Stimulated activated CD8-positive, alpha-beta memory T cell treated with anti-CD3 and anti-CD28 coated beads, Interleukin-4, amount 100 ng/mL, for 4 hours (primary cell): Measurements from ENCODE around the gene TTC27.

Experiments
- DNase-seq, 2 donors: peaks; one replicate each; pipeline ENCODE4 v3.0.0-alpha.2; 2020; ENCODE audit warnings: low read depth in 2 of 2, low spot score in 1 of 2

TTC27 gene

DNA sequence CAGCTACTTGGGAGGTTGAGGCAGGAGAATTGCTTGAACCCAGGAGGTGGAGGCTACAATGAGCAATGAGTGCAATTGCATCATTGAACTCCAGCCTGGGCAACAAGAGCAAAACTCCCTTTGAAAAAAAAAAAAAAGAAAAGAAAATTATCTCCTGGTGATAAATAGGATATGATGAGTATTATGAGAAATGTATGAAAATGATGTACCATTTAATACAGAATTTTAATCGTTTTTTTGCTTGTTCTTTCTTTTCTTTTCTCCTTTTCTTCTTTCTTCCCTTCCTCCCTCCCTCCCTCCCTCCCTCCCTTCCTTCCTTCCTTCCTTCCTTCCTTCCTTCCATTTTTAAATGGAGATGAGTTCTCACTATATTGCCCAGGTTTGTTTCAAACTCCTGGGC is 40.4 kb downstream of the TTC27 start:
- DNase-seq: no peak

DNA sequence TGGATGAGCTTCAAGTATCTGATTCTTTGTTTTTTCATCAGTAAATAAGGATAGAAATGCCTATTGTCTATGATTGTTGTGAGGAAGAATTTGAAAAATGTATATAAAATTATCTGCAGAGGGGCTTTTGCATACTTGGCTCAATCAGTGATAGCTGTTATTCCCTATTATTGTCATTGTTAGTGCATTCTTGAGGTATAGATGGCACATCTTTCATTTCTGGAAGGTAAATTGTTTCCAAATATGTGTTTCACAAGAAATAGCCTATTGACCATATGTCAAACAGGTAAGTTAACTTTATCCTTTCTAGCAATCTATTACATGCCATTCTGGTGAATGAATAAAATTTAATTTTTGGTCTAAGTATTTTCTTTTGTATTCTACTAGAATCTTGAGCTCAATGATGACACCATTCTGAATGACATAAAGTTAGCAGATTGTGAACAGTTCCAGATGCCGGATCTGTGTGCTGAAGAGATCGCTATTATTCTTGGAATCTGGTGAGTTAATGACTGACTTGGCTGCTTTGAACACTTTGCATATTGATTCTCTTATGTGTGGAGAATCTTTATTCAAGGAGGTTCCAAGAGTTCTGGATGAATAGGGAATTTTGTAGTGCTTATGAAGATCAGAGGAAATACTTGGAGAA is 44.2 kb downstream of the TTC27 start:
- DNase-seq: no peak

DNA sequence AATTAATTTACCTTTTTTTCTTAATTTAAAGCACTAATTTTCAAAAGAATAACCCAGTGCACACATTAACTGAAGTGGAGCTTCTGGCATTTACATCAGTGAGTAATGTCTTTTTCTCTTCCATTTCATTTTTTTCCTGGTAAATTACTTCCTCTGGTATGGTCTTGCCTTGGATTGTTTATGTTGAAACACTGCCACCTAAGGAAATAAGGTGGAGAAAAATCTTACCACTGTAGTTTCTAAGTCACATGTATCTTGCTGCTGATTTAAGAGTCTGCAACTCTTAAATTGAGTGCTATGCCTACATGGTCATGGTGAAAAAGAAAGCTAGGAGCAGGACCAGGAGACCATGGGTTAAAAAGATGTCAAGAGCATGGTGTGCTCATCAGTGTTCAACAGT is 51.0 kb downstream of the TTC27 start:
- DNase-seq: no peak

DNA sequence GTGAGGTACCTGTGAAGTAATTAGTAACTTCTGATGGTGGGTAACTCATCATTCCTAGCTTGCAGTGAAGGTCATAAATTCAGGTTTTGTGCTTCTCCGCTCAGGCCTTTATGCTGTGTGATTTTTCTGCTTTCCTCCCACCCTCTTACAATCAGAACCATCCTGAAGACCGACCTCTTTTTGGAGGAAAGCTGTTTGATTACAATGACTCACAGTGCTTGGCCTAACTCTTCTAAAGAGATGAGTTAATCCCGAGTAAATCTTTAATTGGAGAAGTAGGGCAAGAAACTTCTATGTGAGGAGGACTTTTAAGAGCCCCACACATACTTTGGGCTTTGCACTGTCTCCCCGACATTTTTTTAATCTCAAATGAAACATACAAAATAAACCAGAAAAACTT is 53.1 kb downstream of the TTC27 start:
- no peak for DNase-seq

DNA sequence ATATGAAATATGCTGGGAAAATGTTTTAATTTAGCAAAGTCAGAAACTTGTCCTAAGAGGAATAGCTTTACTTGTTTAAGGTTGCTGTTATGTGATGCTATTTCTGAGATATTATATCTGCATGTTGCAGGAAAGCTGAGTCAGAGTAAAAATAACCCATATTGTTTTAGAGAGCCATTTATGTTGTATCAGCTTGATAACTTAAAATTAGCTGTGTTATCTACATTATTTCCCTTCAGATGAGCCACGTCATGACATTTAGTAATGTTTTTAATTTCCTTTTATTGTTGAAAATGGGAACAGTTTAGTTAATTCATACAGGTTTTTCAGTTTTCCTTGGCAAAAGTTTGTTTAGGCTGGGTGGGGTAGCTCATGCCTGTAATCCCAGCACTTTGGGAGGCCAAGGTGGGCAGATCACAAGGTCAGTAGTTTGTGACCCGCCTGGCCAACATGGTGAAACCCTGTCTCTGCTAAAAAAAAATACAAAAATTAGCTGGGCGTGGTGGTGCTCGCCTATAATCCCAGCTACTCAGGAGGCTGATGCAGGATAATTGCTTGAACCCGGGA is 55.8 kb downstream of the TTC27 start:
- DNase-seq: no peak

DNA sequence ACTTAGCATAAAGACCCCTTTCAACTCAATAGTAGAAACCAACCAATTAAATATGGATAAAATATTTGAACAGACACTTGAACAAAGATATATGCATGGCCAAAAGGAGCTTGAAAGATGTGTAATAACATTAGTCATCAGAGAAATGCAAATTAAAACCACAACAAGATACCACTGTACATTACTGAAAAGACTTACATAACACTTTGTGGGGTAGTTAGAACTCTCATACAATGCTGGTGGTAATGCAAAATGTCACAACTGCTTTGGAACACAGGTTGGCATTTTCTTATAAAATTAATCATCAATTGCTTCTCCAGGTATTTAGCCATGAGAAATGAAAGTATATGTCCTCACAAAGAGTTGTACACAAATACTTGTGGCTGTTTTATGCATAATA is 60.7 kb downstream of the TTC27 start:
- no peak for DNase-seq

DNA sequence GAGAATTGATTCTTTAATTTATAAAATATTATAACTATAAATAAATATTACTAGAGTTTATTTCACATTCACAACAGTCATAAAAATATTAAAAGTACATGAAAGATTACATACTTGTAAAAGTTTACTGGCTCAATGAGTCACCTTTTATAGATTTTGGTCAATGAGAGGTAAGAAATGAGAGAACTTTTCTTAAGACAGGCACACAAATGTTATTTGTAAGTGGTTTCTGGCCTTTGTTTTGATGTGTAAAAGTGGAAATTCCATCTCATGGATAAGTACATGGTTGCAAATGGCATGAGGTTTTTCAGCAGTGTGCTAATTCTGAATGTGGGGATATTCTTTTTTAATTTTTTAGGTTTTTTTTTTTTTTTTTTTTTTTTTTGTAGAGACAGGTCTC is 63.8 kb downstream of the TTC27 start:
- no peak for DNase-seq

DNA sequence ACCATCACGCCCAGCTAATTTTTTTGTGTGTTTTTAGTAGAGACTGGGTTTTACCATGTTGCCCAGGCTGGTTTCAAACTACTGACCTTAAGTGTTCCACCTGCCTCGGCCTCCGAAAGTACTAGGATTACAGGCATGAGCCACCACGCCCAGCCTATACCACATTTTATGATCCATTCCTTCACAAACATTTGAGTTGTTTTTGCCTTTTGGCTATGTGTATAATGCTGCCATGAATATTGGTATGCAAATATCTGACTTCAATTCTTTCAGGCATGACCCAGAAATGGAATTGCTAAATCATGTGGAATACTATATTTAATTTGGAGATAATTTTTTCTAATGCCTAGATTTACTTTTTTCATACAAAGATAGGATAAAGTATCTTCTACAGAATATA is 68.6 kb downstream of the TTC27 start:
- DNase-seq: no peak

DNA sequence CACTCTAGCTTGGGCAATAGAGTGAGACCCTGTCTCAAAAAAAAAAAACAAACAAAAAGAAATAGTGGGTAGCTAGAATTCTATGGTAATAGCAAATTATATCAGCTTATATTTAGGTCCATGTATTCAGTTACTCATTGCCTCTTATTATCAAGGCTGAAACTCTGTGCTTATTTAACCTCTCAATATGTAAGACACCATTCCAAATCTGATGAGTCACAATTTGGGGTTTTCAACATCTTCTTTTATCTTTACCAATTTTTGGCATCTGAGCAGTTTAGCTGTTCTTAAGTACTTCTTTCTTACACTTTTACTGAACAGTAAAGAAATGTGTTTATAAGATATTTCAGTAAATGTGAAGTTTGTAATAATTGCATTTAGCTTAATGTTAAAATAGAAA is 69.3 kb downstream of the TTC27 start:
- DNase-seq: no peak

DNA sequence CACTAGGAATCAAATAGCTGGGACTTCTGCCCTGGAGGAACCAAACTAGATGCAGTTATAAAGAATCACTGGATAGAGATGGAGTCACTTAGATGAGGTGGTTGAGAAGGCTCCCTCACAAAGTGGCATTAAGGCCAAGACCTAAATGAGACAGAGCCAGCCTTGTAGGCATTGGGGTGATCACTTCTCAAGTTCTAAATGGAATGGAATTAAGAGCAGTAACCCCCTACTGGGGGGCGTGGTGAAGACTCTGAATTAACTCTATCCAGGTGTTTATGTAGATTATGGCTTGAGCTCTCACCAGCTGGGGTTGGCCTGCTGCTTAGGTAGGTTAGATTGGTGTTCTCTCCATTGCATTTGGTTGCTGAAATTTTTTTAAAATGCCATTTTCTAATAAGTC is 71.3 kb downstream of the TTC27 start:
- DNase-seq: no peak

DNA sequence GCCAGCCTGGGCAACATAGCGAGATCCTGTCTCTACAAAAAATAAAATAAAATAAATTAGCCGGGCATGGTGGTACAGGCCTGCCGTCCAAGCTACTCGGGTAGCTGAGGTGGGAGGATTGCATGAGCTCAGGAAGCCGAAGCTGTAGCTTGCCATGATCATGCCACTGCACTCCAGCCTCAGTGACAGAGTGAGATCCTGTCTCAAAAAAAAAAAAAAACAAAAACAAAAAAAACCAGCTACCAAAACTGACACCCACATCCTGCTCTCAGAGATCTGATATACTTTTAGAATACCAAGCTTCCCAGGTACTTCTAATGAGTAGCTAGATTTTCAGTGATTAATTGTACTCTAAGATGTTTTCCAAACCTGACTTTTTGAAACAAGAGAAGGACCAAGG is 74.0 kb downstream of the TTC27 start:
- no peak for DNase-seq

DNA sequence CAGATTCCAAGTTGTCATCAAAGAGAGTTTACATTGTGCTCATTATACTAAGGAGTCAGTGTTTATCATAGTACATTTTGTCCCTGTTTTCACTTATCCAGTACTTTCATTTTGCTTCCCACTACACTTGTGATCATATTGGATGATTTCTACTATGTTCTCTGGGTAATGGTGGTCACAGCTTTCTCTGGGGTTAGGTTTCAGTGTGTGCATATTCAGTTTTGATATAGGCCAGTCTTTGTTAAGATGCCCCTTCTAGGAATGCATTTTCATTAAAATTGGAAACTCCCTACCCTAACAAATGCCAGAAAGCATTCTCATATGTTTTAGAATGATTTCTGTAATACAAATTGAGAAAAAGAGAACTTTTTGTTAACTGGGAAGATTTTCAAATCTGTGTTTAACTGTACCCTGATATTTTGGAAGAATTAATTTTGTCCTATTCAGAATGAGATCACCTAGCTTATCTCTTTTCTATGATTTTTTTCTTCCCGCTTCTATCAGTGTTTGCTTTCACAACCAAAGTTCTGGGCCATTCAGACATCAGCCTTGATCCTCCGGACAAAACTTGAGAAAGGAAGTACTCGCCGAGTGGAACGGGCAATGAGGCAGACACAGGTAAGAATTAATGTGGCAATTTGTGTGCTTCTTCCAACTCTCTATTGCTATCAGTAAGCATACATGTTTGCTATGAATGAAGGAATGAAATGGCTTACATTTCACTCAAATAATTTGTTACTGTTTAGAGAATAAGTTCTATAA is 74.6 kb downstream of the TTC27 start:
- DNase-seq: no peak

DNA sequence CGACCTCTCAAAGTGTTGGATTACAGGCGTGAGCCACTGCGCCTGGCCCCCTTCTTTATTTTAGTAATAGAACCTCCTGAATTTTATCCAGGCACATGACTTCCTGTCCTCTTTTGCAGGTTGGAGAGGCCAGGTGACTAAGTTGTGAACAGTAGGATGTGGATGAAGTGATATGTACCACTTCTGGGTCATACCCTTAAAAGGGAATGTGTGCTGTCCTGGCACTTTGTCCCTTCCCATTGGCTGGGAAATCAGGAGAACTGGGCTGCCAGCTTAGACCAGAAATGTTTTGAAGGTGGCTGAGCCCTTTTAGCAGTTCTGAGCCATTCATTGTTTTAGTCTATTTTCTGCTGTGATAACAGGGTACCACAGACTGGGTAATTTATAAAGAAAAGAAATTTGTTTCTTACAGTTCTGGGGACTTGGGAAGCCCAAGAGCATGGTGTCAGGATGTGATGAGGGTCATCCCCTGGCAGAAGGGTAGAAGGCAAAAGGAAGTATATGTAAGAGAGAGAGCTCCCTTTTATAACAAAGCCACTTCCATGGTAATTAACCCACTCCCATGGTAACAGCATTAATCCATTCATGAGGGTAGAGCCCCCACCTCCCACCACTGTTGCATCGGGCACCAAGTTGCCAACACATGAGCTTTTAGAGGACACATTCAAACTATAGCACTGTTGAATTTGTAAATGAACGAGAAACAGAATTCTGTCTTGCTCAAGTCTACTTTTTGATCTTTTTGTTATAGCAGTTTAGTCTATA is 79.1 kb downstream of the TTC27 start:
- DNase-seq: no peak

DNA sequence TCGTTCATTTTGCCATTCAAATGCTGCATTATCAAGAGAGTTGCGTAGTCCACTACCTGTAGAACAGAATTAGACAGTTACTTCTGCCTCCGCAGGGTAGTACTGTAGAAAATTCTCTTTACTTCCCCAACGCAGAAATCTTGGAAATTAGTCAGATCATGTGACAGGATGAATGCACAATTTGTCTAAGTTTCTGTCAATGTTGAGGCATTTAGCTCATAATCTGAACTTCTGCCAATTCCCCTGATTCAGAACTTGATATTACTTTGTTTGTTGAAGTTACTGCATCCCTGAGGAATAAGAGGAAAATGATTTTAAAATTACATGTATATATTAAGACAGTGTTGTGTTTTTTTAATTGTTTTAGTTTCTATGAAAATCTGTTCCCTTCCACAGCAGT is 83.4 kb downstream of the TTC27 start:
- DNase-seq: no peak

DNA sequence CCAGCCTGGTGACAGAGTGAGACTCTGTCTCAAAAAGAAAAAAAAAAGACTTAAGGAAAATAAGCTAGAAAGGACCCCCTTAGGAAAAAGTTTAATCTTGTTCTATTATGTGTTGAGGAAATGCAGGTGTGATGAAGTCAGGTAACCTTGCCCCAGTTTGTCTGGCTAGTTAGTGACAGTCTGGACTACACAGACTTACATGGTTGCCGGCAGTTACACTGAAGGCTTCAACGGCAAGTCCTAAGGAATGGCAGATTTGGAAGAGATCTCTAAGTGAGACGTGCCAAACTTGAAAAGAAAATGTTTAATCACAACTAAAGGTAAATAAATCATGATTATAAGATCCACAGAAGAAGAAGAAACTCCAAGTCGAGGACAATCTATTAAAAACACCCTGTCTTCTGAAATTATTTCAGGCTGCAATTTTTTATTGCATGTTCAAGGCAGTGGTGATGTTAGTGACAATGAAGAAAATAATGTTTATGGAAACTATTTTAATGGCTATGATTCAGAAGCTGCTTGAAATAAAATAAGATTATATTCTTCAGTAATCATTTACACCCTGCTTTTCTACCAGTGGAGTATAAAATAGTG is 84.2 kb downstream of the TTC27 start:
- DNase-seq: no peak

DNA sequence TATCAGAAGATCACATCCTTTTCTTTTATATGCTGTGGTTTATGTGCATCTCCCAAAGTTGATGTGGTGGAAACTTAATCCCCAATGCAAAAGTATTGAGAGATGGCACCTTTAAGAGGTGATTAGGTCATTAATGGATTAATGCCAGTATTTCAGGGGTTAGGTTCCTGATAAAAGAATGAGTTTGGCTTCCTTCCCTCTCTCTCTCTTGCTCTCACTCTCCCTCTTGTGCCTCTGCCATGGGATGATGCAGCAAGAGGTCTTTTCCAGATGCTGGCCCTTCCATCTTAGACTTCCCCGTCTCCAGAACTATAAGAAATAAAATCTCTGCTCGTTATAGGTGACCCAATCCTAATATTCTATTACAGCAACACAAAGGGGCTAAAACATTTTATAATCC is 85.0 kb downstream of the TTC27 start:
- DNase-seq: no peak

DNA sequence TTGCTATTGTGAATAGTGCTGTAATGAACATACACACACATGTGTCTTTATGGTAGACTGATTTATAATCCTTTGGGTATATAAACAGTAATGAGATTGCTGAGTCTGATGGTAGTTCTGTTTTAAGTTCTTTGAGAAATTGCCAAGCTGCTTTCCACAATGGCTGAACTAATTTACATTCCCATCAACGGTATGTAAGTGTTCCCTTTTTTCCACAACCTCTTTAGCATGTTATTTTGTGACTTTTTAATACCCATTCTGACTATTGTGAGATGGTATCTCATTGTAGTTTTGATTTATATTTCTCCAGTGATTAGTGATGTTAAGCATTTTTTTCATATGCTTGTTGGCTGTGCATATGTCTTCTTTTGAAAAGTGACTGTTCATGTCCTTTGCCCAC is 86.7 kb downstream of the TTC27 start:
- no peak for DNase-seq

DNA sequence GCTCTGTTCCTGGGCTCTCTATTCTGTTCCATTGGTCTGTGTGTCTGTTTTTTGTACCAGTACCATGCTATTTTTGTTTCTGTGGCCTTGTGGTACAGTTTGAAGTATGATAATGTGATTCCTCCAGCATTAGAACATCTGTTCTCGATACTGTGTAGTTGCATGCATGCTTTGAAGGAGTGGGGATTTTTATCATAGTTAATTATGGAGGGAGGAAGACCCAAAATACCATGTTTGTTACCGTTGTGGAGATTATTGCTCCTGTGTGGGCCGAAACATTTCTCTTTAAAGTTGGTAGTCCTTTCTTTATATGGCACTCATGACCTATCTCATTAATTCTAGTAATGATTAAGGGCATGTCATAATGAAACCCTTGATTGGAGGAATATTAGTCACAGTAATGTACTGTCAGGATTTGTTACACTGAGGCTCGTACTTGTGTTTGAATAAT is 87.6 kb downstream of the TTC27 start:
- no peak for DNase-seq

DNA sequence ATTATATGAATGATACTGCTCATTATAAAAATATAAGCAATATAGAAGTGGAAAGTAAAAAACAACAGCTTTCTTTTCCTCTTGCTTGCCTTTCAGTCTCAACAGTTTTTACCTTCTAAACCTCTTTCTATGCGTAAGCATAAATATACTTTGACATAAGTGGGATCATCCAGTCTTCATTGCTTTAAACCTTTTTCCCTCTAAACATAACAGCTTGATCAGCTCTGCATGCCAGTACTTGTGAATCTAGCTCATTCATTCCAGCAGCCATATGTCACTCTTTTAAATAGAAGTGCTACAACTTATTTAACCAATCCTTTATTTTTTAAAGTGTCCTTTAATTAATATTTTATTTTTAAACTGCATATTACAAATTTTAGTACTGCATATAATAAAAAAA is 88.1 kb downstream of the TTC27 start:
- no peak for DNase-seq

DNA sequence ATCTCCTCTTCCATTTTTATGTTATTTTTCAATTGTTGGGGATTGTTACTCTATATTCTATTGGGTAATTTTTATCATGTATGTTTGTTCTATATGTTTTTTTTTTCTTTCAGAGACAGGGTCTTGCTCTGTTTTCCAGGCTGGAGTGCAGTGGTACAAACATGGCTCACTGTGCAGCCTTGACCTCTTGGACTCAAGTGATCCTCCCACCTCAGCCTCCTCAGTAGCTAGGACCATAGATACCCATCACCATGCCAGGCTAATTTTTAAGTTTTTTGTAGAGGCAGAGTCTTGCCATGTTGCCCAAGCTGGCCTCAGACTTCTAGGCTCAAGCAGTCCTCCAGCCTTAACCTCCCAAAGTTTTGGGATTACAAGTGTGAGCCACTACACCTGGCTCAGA is 88.7 kb downstream of the TTC27 start:
- no peak for DNase-seq

DNA sequence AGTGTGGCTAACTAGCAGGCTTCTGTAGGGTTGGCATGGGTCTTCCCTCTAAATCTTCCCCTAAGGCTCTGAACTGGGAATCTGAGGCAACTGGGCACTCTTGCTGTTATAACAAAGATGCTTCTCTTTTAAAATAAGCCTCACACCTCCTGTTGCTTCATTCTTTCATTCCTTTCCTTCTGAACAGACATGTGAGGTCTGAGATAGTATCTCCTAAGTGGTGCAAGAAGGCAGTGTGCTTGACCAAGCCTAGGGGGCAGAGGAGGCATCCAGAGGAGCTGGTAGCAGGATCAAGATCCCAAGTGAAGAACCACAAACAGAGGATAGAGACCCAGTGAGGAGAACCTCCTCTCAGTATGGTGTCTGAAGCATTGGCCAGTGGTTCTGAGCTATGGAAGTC is 90.9 kb downstream of the TTC27 start:
- no peak for DNase-seq

DNA sequence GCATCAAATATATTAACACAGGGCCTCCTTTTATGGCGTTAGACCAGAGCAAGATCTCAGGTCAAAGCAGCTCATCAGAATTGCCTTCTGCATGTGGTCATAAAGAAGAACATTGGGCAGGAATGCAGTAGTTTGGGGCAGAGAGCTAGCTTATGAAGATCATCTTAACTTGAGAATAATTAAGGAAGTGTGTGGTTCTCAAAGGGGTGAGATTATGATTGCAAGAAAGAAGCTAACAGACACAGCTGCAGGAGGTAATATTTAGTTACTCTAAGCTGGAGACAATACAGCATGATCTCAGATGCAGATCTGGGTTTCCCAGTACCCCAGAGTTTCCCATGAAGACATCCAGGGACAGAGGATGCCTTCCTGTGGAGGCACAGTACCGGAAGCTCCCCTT is 91.6 kb downstream of the TTC27 start:
- no peak for DNase-seq
